HFF-Myc (cell line): Measurements from ENCODE around the gene SCARB1.

Experiments used
- DNase-seq: peaks from one replicate; pipeline ENCODE4 v3.0.0-alpha.2; 2011; ENCODE audit warnings: low read depth; ENCODE audit errors: extremely low read depth
- H3K4me3 ChIP-seq: replicated peaks from 2 replicates; pipeline ENCODE4 v1.5.1; 2011; ENCODE audit warnings: low read depth, mild to moderate bottlenecking, control low read depth, low read length
- CTCF ChIP-seq: IDR thresholded peaks from 2 replicates; pipeline ENCODE4 v1.5.1; 2012; ENCODE audit warnings: mild to moderate bottlenecking, low read depth, low read length, control low read depth; ENCODE audit errors: missing control alignments

The SCARB1 gene

GRCh38 chr12:124754491-124754890, 109.2 kb downstream of the SCARB1 start:
- TF ChIP-seq CTCF: no peak
- no peak for DNase-seq
- H3K4me3 ChIP-seq: no peak overlapping the region

GRCh38 chr12:124753993-124754392, 109.7 kb downstream of the SCARB1 start:
- DNase-seq: no peak
- no peak for TF ChIP-seq CTCF
- no peak overlapping the region for H3K4me3 ChIP-seq

- no peak for TF ChIP-seq CTCF
- no peak for DNase-seq
- no peak overlapping the region for H3K4me3 ChIP-seq
These were observed 110.5 kb downstream of the SCARB1 start for GRCh38 chr12:124753228-124753591.

GRCh38 chr12:124752437-124753227, 111.0 kb downstream of the SCARB1 start:
- no peak overlapping the region for H3K4me3 ChIP-seq
- no peak for TF ChIP-seq CTCF
- DNase-seq: no peak

- DNase-seq: no peak
- TF ChIP-seq CTCF: no peak
These were observed 111.9 kb downstream of the SCARB1 start for GRCh38 chr12:124751654-124752355.

GRCh38 chr12:124750787-124751471, 112.7 kb downstream of the SCARB1 start:
- peak; percentile 18 for TF ChIP-seq CTCF
- no peak for DNase-seq
- no peak overlapping the region for H3K4me3 ChIP-seq

More at GRCh38 chr12:124751654-124752355, 111.9 kb downstream of the SCARB1 start:
- H3K4me3 ChIP-seq: no peak overlapping the region
